Measurements from ENCODE around the gene ST6GALNAC4. TPM values are rescaled to one million over a fixed set of nuclear protein-coding genes. Genes with fewer than 3 reads are reported as not detected.

ST6GALNAC4 gene
- polyA plus RNA-seq, 3 donors, result 8.9 to 14.0 (median 10.3) TPM

DNA sequence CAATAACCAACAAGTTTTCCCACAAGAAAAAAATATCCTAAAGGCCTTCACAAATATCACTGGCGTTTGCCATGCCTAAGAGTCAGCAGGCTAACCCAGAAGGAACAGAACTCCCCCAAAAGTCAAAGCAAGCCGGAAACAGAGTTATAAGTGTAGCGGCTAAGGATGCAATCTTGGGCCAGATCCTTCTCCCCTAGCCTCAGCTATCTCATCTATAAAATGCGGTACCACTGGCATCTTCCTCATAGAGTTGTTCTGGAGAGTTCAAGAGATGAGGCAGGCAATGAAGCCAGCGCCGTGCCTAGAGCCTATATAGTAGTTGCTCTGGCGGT is 20.2 kb upstream of the ST6GALNAC4 start:
- Histone ChIP-seq H3K4me3 (replicated peaks in 1 of 3; ENCODE audit: low read depth in 2 of 3, low read length in 3 of 3) (peak overlapping the region; percentile 56 to 89 (median 69)), H3K36me3 (replicated peaks in 1 of 2; ENCODE audit: control insufficient read depth in 1 of 2, insufficient read depth in 2 of 2, low read length in 2 of 2) (peaks cover 2 to 9% of the 10 kb centered on the region in 2 donors), H3K9me3 (replicated peaks in 1 of 2; ENCODE audit: control insufficient read depth in 1 of 2, insufficient read depth in 1 of 2, low read length in 2 of 2) (no peaks in the 10 kb centered on the region), H3K4me1 (ENCODE audit: control insufficient read depth in 1 of 2, insufficient read depth in 2 of 2, low read length in 2 of 2) (peaks cover 27 to 33% of the 10 kb centered on the region in 2 donors), H3K27me3 (ENCODE audit: control insufficient read depth in 2 of 2, insufficient read depth in 2 of 2, low read length in 2 of 2) (no peaks in the 10 kb centered on the region), H3K4me2 (replicated peaks; ENCODE audit: extremely low read depth, low read length, poor library complexity, severe bottlenecking) (peak overlapping the region; percentile 93), H4K20me1 (ENCODE audit: insufficient read depth, low read length) (peaks cover 30% of the 10 kb centered on the region), H3K9ac (ENCODE audit: insufficient read depth, low read length, poor library complexity, severe bottlenecking) (peak overlapping the region; percentile 68), H3K27ac (ENCODE audit: low read depth in 1 of 2, low read length in 2 of 2) (peak overlapping the region; percentile 20 to 84), H2AFZ (ENCODE audit: insufficient read depth, low read depth, low read length, poor library complexity, severe bottlenecking) (peak overlapping the region; percentile 89), H3K79me2 (ENCODE audit: insufficient read depth, low read length) (peaks cover 24% of the 10 kb centered on the region)
- DNase-seq, result no peak
- H3K4me1 Mint-ChIP-seq, result peaks cover 39% of the 10 kb centered on the region
- peak overlapping the region; percentile 86 to 96 (median 93) for H3K27ac Mint-ChIP-seq
- H3K4me3 Mint-ChIP-seq, result peak overlapping the region; percentile 95 to 100
- 0% methylated on average over 3 of the region's 7 CpGs for WGBS (ENCODE audit: insufficient coverage)
- H3K27me3 Mint-ChIP-seq (ENCODE audit: low read depth in 3 of 3), result peaks cover 3 to 6% (median 5%) of the 10 kb centered on the region in 3 donors
- TF ChIP-seq CTCF (IDR thresholded peaks at IDR 0.05), result no peak
- intact Hi-C loops (cut with micrococcal nuclease), result no loop called here
- H3K36me3 Mint-ChIP-seq, result peaks cover 16 to 36% of the 10 kb centered on the region in 2 donors
- no peaks in the 10 kb centered on the region for H3K9me3 Mint-ChIP-seq

- DNase-seq, result no peak
Measured at GRCh38 chr9:127936347-127936852, 19.6 kb upstream of the ST6GALNAC4 start.

More at GRCh38 chr9:127936347-127936852, 19.6 kb upstream of the ST6GALNAC4 start:
- Histone ChIP-seq H3K4me2 (replicated peaks; ENCODE audit: extremely low read depth, low read length, poor library complexity, severe bottlenecking) (peak overlapping the region; percentile 93), H3K79me2 (ENCODE audit: insufficient read depth, low read length) (peaks cover 24% of the 10 kb centered on the region), H3K9me3 (replicated peaks in 1 of 2; ENCODE audit: control insufficient read depth in 1 of 2, insufficient read depth in 1 of 2, low read length in 2 of 2) (no peaks in the 10 kb centered on the region), H3K27me3 (ENCODE audit: control insufficient read depth in 2 of 2, insufficient read depth in 2 of 2, low read length in 2 of 2) (peaks cover 0 to 5% of the 10 kb centered on the region in 2 donors), H3K9ac (ENCODE audit: insufficient read depth, low read length, poor library complexity, severe bottlenecking) (no peak overlapping the region), H3K36me3 (replicated peaks in 1 of 2; ENCODE audit: control insufficient read depth in 1 of 2, insufficient read depth in 2 of 2, low read length in 2 of 2) (peaks cover 2 to 9% of the 10 kb centered on the region in 2 donors), H2AFZ (ENCODE audit: insufficient read depth, low read depth, low read length, poor library complexity, severe bottlenecking) (no peak overlapping the region), H3K27ac (ENCODE audit: low read depth in 1 of 2, low read length in 2 of 2) (no peak overlapping the region), H3K4me3 (replicated peaks in 1 of 3; ENCODE audit: low read depth in 2 of 3, low read length in 3 of 3) (peak overlapping the region in 1 of 3 experiments; percentile 89), H3K4me1 (ENCODE audit: control insufficient read depth in 1 of 2, insufficient read depth in 2 of 2, low read length in 2 of 2) (peaks cover 29 to 36% of the 10 kb centered on the region in 2 donors), H4K20me1 (ENCODE audit: insufficient read depth, low read length) (peaks cover 33% of the 10 kb centered on the region)
- intact Hi-C loops (cut with micrococcal nuclease), result no loop called here
- H3K27ac Mint-ChIP-seq, result peak overlapping the region in 4 of 7 donors; percentile 12 to 92 (median 62)
- peak overlapping the region; percentile 7 to 100 for H3K4me3 Mint-ChIP-seq
- peaks cover 42% of the 10 kb centered on the region for H3K4me1 Mint-ChIP-seq
- no peak for TF ChIP-seq CTCF (IDR thresholded peaks at IDR 0.05)
- peaks cover 7 to 12% (median 9%) of the 10 kb centered on the region in 3 donors for H3K27me3 Mint-ChIP-seq (ENCODE audit: low read depth in 3 of 3)
- WGBS (ENCODE audit: insufficient coverage), result 79% methylated on average over 9 of the region's 14 CpGs
- peaks cover 0 to under 1% (median 0%) of the 10 kb centered on the region in 7 donors for H3K9me3 Mint-ChIP-seq
- peaks cover 16 to 36% of the 10 kb centered on the region in 2 donors for H3K36me3 Mint-ChIP-seq
